HG02870 (cell line): ENCODE measurements around the gene SOBP.

Experiments
- ATAC-seq: cut with Tn5 transposase; IDR thresholded peaks from one replicate; pipeline ENCODE4 v1.9.1; 2021; ENCODE audit warnings: mild to moderate bottlenecking, moderate library complexity; ENCODE audit not compliant: unreplicated experiment

The SOBP gene

GRCh38 chr6:107654764-107655163 lies 164.8 kb downstream of the SOBP start:
- ATAC-seq, result no peak

- no peak for ATAC-seq
These were observed 165.3 kb downstream of the SOBP start for GRCh38 chr6:107655245-107655644.

GRCh38 chr6:107655864-107656263 lies 165.9 kb downstream of the SOBP start:
- ATAC-seq, result no peak

- no peak for ATAC-seq
These were observed 166.5 kb downstream of the SOBP start for GRCh38 chr6:107656401-107656800.

GRCh38 chr6:107656883-107657282 lies 167.0 kb downstream of the SOBP start:
- ATAC-seq, result no peak

- ATAC-seq, result no peak
These were observed 167.4 kb downstream of the SOBP start for GRCh38 chr6:107657373-107657754.

GRCh38 chr6:107657755-107658461 lies 168.0 kb downstream of the SOBP start:
- peak; percentile 90 for ATAC-seq

- no peak for ATAC-seq
These were observed 169.3 kb downstream of the SOBP start for GRCh38 chr6:107658920-107659865.

- no peak for ATAC-seq
These were observed 170.9 kb downstream of the SOBP start for GRCh38 chr6:107660839-107661238.

- ATAC-seq, result no peak
These were observed 171.4 kb downstream of the SOBP start for GRCh38 chr6:107661291-107661690.

- no peak for ATAC-seq
These were observed 172.4 kb downstream of the SOBP start for GRCh38 chr6:107662333-107662732.

GRCh38 chr6:107663308-107663707 lies 173.4 kb downstream of the SOBP start:
- ATAC-seq, result no peak

- no peak for ATAC-seq
These were observed 175.5 kb downstream of the SOBP start for GRCh38 chr6:107665382-107665781.

GRCh38 chr6:107666084-107666980 lies 176.4 kb downstream of the SOBP start:
- ATAC-seq, result no peak

- ATAC-seq, result no peak
These were observed 177.2 kb downstream of the SOBP start for GRCh38 chr6:107666981-107667601.

- no peak for ATAC-seq
These were observed 177.9 kb downstream of the SOBP start for GRCh38 chr6:107667790-107668189.

- ATAC-seq, result peak; percentile 88
These were observed 179.0 kb downstream of the SOBP start for GRCh38 chr6:107668743-107669474.

GRCh38 chr6:107670792-107671199 lies 180.9 kb downstream of the SOBP start:
- ATAC-seq, result no peak

GRCh38 chr6:107673076-107673494 lies 183.2 kb downstream of the SOBP start:
- ATAC-seq, result no peak
